GM12873 (cell line): ENCODE results near the gene NOL3.

Source experiments
- TF ChIP-seq, protein P1 (sequence below): IDR thresholded peaks from 2 replicates; pipeline ENCODE4 v1.5.1; 2012; ENCODE audit warnings: low read depth, mild to moderate bottlenecking, moderate library complexity, low read length, control low read depth; ENCODE audit not compliant: insufficient read depth; ENCODE audit errors: missing control alignments

NOL3 gene

DNA sequence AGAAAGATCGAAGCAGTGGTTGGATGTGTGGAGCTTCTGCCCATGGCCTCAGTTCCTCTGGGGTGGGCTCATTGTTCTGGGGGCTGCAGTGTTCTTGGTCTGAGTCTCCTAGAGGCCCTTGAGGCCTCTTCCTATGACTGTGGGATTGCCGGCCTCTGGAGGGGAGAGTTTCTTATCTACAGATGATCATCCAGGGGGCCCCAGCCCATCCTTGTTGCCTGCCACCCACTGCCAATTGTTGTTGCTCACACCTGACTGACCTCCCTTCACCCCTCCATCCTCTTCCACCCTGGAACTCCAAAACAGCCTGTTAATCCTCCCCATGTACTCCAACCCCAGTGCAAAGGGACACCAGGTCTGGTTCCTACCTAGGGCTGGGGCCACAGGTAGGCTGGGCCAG is 25.4 kb upstream of the NOL3 start:
- TF ChIP-seq, protein P1, sequence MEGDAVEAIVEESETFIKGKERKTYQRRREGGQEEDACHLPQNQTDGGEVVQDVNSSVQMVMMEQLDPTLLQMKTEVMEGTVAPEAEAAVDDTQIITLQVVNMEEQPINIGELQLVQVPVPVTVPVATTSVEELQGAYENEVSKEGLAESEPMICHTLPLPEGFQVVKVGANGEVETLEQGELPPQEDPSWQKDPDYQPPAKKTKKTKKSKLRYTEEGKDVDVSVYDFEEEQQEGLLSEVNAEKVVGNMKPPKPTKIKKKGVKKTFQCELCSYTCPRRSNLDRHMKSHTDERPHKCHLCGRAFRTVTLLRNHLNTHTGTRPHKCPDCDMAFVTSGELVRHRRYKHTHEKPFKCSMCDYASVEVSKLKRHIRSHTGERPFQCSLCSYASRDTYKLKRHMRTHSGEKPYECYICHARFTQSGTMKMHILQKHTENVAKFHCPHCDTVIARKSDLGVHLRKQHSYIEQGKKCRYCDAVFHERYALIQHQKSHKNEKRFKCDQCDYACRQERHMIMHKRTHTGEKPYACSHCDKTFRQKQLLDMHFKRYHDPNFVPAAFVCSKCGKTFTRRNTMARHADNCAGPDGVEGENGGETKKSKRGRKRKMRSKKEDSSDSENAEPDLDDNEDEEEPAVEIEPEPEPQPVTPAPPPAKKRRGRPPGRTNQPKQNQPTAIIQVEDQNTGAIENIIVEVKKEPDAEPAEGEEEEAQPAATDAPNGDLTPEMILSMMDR, result no peak

DNA sequence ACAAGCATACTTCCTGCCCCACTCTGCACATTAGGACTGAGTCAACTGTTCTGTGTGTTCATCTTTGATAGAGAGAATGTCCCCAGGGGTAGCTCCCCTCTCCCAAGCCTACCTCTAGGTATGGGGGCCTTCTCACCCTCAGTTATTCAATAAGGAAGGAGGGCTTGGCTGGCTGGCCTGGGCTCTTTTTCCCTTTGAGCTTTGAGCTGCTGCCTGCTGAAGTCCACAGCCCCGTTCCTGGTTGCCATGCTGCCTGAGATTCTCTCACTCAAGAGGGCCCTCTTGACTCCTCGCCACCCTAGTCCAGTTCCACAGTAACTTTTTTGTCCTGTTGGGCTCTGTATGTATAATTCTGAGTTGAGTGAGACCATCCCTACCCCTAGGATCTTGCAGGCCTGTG is 24.6 kb upstream of the NOL3 start:
- TF ChIP-seq, protein P1, result no peak

DNA sequence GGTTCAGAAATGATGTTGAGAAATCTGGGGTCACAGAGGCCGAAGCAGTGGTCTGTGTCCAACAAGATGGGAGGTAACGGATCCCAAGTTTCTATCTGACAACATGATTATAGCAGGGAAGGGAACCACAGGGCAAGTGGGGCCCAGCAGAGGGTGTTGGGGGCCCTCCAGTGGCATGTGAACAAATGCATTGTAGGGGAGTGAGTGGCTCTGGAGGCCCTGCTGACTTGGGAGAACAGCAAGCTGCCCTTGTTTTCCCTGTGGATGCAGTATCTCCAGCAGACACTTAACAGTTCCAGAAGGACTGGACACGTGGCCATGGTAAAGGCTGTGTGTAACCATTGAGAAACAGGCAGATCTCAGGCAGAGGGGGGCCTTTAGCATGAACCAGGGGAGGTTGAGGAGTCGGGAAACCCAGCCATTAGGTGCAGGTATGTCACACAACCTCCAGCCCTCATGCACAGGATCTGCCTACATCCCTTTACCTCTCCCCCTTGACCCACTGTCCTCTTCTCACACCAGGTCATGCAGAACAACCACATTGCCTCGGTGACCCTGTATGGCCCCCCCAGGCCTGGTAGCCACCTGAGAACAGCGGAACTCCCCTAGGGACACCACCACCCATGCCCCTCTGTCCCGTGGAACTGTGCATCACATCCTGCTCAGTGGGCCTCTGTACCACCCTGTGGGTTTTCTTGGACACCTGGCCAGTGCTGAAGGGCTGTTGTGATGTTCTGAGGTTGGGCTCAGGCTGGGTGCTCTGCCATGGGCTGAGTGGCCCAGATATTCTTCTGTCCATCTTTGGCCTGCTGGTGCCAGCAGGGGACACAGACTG is 23.6 kb upstream of the NOL3 start:
- TF ChIP-seq, protein P1, result no peak

DNA sequence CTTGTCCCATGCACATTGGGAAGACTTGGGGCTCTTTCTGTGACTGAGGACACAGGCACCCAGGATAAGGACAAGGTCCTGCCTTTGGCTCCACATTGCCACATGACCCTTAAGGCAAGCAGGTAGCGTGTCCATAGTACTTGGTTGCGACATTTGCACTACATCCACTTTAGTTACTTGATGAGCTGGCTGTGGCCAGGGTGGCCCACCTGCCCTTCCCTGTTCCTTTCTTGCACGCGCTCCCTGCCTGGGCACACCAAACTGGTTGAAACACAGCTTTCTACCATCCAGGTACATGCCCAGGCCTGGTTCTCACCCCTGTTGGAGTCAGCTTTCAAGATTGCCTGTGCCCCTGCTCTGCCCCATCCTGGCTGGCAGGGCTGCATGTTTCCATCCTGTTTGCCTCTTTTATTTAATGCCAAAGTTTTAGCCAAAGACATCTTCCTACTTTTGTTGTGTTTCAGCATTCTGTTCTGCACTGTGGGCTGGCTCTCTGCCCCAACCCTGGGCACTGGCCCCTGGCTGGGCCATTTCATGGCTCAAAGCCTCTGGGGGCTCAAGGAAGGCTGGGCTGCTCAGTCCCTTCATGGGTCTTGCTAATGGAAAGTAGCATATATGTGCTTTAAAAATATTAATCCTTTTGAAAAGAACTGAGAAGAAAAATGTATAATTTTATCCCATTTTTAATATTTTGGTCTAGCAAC is 22.7 kb upstream of the NOL3 start:
- TF ChIP-seq, protein P1, result no peak

DNA sequence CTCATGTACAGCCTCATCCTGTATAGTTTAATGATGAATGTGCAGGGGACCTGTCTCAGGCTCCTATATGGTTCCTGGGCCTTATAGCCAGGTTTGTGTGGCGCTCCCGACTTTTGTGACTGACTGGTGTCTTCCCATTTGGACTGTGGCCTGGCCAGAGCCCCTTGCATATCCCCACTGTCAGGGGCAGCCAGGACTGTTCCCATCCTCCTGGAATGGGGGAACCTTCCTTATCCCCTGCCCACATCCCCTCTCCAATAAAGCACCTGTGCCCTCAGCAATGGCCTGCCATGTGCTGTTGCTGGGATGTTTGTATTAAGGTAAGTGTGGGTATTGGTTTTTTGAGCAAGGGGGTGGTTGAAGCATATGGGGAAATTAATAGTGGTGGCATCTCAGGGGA is 22.1 kb upstream of the NOL3 start:
- TF ChIP-seq, protein P1, result no peak

DNA sequence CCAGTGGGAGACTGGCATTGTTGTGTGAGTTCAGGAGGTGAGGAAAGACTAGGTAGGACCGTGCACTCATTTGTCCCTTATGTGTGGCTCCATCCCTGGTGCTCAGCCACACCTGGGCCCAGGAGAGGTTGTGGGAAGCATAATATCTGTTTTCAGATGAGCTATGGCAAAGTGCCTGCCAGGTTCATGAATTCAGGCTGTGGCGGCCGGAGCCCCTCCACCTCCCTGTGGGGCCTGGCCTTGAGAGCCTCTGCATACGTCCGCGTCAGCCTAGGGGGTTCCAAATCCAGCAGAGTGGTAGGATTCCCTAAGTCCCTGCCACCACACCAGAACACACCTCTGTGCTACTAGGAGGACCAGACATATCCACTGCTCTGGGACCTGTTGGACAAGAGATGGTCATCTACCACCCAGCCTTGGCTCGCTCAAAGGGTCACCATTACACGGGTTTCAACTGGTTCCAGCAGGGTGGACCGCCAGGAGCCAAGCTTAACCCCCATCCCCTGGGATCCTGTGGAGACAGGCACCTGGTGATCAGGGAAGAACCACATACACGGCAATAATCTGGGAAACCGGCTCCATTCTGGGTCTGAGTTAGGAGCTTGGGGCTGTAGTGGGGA is 21.6 kb upstream of the NOL3 start:
- TF ChIP-seq, protein P1, result no peak
